ENCODE data around the gene TUBD1.

- TF ChIP-seq POLR2A (IDR thresholded peaks at IDR 0.05; ENCODE audit: low read depth, low read length) (no peak), POLR2AphosphoS5 (IDR thresholded peaks at IDR 0.05; ENCODE audit: low read depth, low read length) (no peak)
Measured at GRCh38 chr17:59851439-59852375, 41.0 kb downstream of the TUBD1 start.

Measured in GM12892 (cell line).